Peyer's patch (tissue), 4 donors: Measurements from ENCODE around the gene BDKRB2. TPM values are rescaled to one million over a fixed set of nuclear protein-coding genes. Genes with fewer than 3 reads are reported as not detected.

Experiments used
- DNase-seq, 3 donors: peaks; one replicate each; pipeline ENCODE4 v3.0.0-alpha.2; 2017 to 2019
- H3K27ac ChIP-seq, 4 donors: fragments of 200-600 bp; sonication (generic); one replicate each; pipeline ENCODE4 v1.5.1; 2016 to 2019
- H3K27me3 ChIP-seq, 2 donors: fragments of 200-600 bp; sonication (generic); one replicate each; pipeline ENCODE4 v1.5.1; 2019
- H3K36me3 ChIP-seq, 3 donors: fragments of 200-600 bp; sonication (generic); one replicate each; pipeline ENCODE4 v1.5.1; 2016 to 2019
- H3K4me1 ChIP-seq, 4 donors: fragments of 200-600 bp; sonication (generic); one replicate each; pipeline ENCODE4 v1.5.1; 2016 to 2019
- H3K4me3 ChIP-seq, 4 donors: fragments of 200-600 bp; sonication (generic); 1 replicate in 3 of 4; 2 replicates in 1 of 4; pipeline ENCODE4 v1.5.1; 2016 to 2019; ENCODE audit warnings: mild to moderate bottlenecking in 1 of 4
- H3K9me3 ChIP-seq, 4 donors: fragments of 200-600 bp; sonication (generic); one replicate each; pipeline ENCODE4 v1.5.1; 2016 to 2019; ENCODE audit warnings: mild to moderate bottlenecking in 1 of 4
- CTCF ChIP-seq, 6 experiments: fragments of 450-650 bp in 4 of 6; fragments of 200-600 bp in 2 of 6; sonication (generic) in 1 of 6; IDR thresholded peaks; one replicate each; pipeline ENCODE4 v1.5.1; 2017 to 2019; ENCODE audit warnings: antibody characterized with exemption in 6 of 6, mild to moderate bottlenecking in 3 of 6, moderate library complexity in 1 of 6
- POLR2A ChIP-seq, 2 donors: fragments of 450-650 bp; IDR thresholded peaks; one replicate each; pipeline ENCODE4 v1.5.1; 2017; ENCODE audit warnings: antibody characterized with exemption in 2 of 2, mild to moderate bottlenecking in 2 of 2, moderate library complexity in 2 of 2
- total RNA-seq, 4 donors: library from RNA; depleted of rRNA; stranded (reverse); fragments of >200 nt; gene quantifications; one replicate each; pipeline ENCODE4 v1.1.0, GENCODE V29; 2016

BDKRB2 gene
- total RNA-seq, 4 donors from 2014 or later = 12.4 to 18.9 (median 16.9) TPM

GRCh38 chr14:96192975-96193805 lies 11.4 kb upstream of the BDKRB2 start:
- TF ChIP-seq POLR2A (IDR thresholded peaks at IDR 0.05) (no peak), CTCF (IDR thresholded peaks at IDR 0.05) (no peak)
- Histone ChIP-seq H3K4me1 (no peaks in the 10 kb centered on the region), H3K27me3 (no peaks in the 10 kb centered on the region), H3K9me3 (no peaks in the 10 kb centered on the region), H3K36me3 (no peaks in the 10 kb centered on the region), H3K27ac (no peak overlapping the region), H3K4me3 (no peak overlapping the region)
- no peak for DNase-seq

- no peak overlapping the region for H3K4me3 ChIP-seq
- TF ChIP-seq POLR2A (IDR thresholded peaks at IDR 0.05) (no peak), CTCF (IDR thresholded peaks at IDR 0.05) (no peak)
- no peaks in the 10 kb centered on the region for H3K4me1 ChIP-seq
- H3K27ac ChIP-seq = no peak overlapping the region
- no peaks in the 10 kb centered on the region for H3K9me3 ChIP-seq
- H3K36me3 ChIP-seq = no peaks in the 10 kb centered on the region
- no peak for DNase-seq
- no peaks in the 10 kb centered on the region for H3K27me3 ChIP-seq
Observed at GRCh38 chr14:96194262-96194656, 10.4 kb upstream of the BDKRB2 start.

- H3K27ac ChIP-seq = no peak overlapping the region
- no peak for TF ChIP-seq CTCF (IDR thresholded peaks at IDR 0.05)
- no peak for TF ChIP-seq POLR2A (IDR thresholded peaks at IDR 0.05)
- no peak for DNase-seq
Observed at GRCh38 chr14:96194657-96195431, 9.8 kb upstream of the BDKRB2 start.

GRCh38 chr14:96195441-96196081 lies 9.1 kb upstream of the BDKRB2 start:
- Histone ChIP-seq H3K36me3 (no peaks in the 10 kb centered on the region), H3K9me3 (no peaks in the 10 kb centered on the region), H3K4me1 (no peaks in the 10 kb centered on the region), H3K4me3 (no peak overlapping the region), H3K27ac (no peak overlapping the region), H3K27me3 (no peaks in the 10 kb centered on the region)
- TF ChIP-seq POLR2A (IDR thresholded peaks at IDR 0.05) (no peak), CTCF (IDR thresholded peaks at IDR 0.05) (no peak)
- DNase-seq = no peak

More at GRCh38 chr14:96194657-96195431, 9.8 kb upstream of the BDKRB2 start:
- H3K4me3 ChIP-seq = no peak overlapping the region
- H3K36me3 ChIP-seq = no peaks in the 10 kb centered on the region
- H3K4me1 ChIP-seq = no peaks in the 10 kb centered on the region
- H3K27me3 ChIP-seq = no peaks in the 10 kb centered on the region
- H3K9me3 ChIP-seq = no peaks in the 10 kb centered on the region

GRCh38 chr14:96197163-96197852 lies 7.3 kb upstream of the BDKRB2 start:
- no peaks in the 10 kb centered on the region for H3K9me3 ChIP-seq
- TF ChIP-seq POLR2A (IDR thresholded peaks at IDR 0.05) = no peak
- TF ChIP-seq CTCF (IDR thresholded peaks at IDR 0.05) = no peak
- no peaks in the 10 kb centered on the region for H3K4me1 ChIP-seq
- H3K4me3 ChIP-seq = no peak overlapping the region
- H3K27me3 ChIP-seq = no peaks in the 10 kb centered on the region
- H3K36me3 ChIP-seq = no peaks in the 10 kb centered on the region
- no peak for DNase-seq
- no peak overlapping the region for H3K27ac ChIP-seq
